G401 (cell line): ENCODE measurements around the gene SIX2. TPM values are rescaled to one million over a fixed set of nuclear protein-coding genes. Genes with fewer than 3 reads are reported as not detected.
"Not testable (repeated sequence)": the region's sequence is repeated elsewhere in the genome, so short reads cannot be mapped to it uniquely, and the experiment has no call there.

Source experiments
- DNase-seq: peaks from one replicate; pipeline ENCODE4 v3.0.0-alpha.2; 2015; ENCODE audit warnings: low spot score
- in situ Hi-C: cut with HindIII; loops from 2 replicates; pipeline ENCODE4 v1.10.0; 2016; ENCODE audit warnings: low sequenced_read_pairs, mixed read lengths
- total RNA-seq: library from RNA; depleted of rRNA; stranded (reverse); fragments of >200 nt; shearing (Covaris generic); gene quantifications from 2 replicates; pipeline ENCODE4 v1.2.3, GENCODE V29; 2014; rRNA removed

SIX2 gene
- total RNA-seq = not detected in 2 replicates

- in situ Hi-C loops = no loop called here
- DNase-seq = peak; percentile 2
Measured at GRCh38 chr2:45009303-45009927, at the start of gene SIX2. Gene SIX2 (minus strand): TSS chr2:45009452. CDS start chr2:45009110, 342 bp downstream.

GRCh38 chr2:45055162-45055605 lies 45.9 kb upstream of the SIX2 start:
- in situ Hi-C loops = no loop called here
- DNase-seq = no peak

DNA sequence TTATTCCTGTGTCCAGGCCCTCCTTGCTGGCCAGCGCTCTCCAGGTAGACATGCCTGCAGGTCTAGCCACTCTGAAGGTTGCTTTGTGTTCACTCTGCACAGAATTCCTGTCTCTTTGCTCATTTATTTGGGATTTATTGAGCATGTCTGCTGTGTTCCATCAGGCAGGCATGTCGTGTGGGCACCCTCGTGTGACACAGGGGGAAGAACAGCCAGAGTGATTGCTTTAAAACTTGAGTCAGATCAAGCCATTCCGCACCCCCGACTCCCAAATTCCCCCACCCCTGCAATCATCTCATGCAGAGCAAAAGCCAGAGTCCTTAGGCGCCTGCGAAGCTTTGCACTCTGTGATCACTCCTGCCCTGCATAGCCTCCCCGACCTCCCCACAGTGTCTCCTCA lies 44.7 kb upstream of the SIX2 start:
- in situ Hi-C loops = no loop called here

DNA sequence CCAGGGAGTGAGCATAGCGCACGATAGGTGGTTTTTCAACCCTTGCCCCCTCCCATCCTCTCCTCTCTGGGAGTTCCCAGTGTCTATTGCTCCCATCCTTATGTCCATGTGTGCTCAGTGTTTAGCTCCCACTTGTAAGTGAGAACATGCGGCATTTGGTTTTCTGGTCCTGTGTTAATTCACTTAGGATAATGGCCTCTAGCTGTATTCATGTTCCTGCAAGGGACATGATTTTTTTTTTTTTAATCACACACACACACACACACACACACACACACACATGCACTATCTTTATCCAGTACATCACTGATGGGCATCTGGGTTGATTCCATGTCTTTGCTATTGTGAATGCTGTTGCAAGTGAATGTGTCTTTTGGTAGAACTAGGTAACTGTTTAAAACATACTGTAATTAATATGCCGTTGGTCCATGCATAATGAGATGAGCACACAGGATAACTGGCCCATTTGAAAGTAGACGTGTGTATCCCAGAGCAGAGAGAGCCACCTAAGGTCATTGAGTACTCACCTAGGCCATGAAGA lies 43.2 kb upstream of the SIX2 start:
- no peak for DNase-seq
- in situ Hi-C loops = no loop called here

More for the DNA sequence above, 44.7 kb upstream of the SIX2 start:
- DNase-seq = no peak

GRCh38 chr2:45049569-45050336 lies 40.5 kb upstream of the SIX2 start:
- in situ Hi-C loops = no loop called here
- DNase-seq = no peak

DNA sequence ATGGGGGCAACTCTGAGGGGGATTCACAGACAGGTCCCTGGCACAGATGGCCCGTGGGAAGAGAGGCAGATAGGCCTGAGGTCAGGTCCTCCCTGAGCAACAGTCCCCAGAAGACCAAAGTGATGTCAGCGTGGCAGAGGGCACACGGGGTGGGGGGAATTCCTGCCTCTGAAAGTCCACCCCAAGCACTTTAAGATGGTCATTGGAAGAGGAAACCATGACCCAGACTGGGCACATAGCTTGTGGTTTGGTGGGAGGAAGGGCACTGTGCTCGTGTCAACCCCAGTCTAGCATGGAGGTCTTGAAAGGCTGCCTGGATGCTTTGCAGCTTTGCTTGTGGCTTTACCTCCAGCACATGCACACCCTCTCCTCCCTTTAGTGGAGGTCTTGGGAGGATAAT lies 38.0 kb upstream of the SIX2 start:
- in situ Hi-C loops = no loop called here
- DNase-seq = no peak

GRCh38 chr2:45046786-45047185 lies 37.5 kb upstream of the SIX2 start:
- DNase-seq = no peak
- in situ Hi-C loops = no loop called here

GRCh38 chr2:45045706-45046105 lies 36.5 kb upstream of the SIX2 start:
- in situ Hi-C loops = no loop called here
- DNase-seq = no peak

DNA sequence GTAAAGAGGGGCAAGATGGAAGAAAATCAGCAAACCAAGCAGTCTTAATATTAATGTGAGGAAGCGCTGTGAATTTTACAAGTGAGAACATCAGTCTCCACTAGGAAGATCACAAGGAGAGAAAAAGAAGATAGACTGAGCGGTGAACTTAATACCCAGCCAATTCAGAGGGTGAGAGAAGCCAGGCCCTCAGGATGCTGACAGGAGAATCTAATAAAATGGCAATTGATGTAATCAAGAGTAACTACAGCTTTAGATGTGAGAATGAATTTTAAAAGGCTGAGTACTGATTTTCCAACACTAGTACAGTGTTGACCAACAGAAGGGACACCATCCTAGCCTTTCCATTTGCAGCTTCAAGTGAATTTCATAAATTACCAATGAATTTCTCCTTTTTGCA lies 35.7 kb upstream of the SIX2 start:
- no peak for DNase-seq
- in situ Hi-C loops = no loop called here

DNA sequence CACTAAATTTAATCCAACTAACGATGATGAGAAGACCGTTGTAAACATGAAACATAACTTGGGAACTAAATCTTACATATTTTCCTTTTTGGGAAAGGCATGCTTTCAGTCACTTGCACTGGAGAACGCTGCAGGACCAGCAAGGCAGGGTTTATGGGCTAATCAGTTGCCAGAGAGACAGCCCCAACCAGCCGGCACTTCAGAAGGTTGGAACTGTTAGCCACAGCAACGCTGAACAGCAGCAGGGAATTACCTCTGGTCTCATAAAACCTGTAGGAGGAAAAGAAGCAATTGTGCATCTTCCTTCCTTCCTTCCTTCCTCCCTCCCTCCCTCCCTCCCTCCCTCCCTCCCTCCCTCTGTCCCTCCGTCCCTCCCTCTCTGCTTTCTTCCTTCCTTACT lies 33.9 kb upstream of the SIX2 start:
- DNase-seq = no peak
- in situ Hi-C loops = no loop called here

DNA sequence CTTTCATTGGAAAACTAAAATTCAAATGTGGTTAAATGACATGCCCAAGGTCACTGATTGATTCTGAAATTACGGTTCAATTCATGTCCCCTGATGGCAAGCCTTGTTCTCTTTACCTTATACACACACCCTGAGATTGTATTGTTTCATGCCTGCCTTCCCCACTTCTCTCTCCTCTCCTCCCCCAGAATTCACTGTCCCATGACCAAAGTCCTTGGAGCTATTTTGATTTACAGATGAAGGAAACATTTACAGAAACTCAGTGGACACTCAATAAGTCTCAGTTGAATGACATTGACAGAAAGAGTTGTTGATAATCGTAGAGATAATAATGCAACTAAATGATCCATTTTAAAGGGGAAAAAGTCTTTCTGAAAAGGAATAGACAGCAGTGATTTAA lies 33.1 kb upstream of the SIX2 start:
- in situ Hi-C loops = no loop called here
- no peak for DNase-seq

- in situ Hi-C loops = no loop called here
- DNase-seq = no peak
Measured at GRCh38 chr2:45040786-45041185, 31.5 kb upstream of the SIX2 start.

DNA sequence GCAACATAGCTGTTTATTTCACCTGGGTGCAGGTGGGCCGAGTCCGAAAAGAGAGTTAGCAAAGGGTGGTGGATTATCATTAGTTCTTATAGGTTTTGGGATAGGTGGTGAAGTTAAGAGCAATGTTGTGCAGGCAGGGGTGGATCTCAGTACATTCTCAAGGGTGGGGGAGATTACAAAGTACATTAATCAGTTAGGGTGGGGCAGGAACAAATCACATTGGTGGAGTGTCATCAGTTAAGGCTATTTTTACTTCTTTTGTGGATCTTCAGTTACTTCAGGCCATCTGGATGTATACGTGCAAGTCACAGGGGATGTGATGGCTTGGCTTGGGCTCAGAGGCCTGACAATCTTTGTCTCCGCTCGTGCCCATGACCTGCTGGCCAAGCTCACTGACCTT lies 30.6 kb upstream of the SIX2 start:
- in situ Hi-C loops, DNase-seq: not testable (repeated sequence)

- in situ Hi-C loops, DNase-seq: not testable (repeated sequence)
Measured at GRCh38 chr2:45038861-45039260, 29.6 kb upstream of the SIX2 start.

- DNase-seq = no peak
- in situ Hi-C loops = no loop called here
Measured at GRCh38 chr2:45033302-45033701, 24.1 kb upstream of the SIX2 start.

- in situ Hi-C loops = no loop called here
- DNase-seq = no peak
Measured at GRCh38 chr2:45031028-45031427, 21.8 kb upstream of the SIX2 start.

GRCh38 chr2:45030553-45030952 lies 21.3 kb upstream of the SIX2 start:
- in situ Hi-C loops = no loop called here
- no peak for DNase-seq

GRCh38 chr2:45029215-45029614 lies 20.0 kb upstream of the SIX2 start:
- DNase-seq = no peak
- in situ Hi-C loops = no loop called here

DNA sequence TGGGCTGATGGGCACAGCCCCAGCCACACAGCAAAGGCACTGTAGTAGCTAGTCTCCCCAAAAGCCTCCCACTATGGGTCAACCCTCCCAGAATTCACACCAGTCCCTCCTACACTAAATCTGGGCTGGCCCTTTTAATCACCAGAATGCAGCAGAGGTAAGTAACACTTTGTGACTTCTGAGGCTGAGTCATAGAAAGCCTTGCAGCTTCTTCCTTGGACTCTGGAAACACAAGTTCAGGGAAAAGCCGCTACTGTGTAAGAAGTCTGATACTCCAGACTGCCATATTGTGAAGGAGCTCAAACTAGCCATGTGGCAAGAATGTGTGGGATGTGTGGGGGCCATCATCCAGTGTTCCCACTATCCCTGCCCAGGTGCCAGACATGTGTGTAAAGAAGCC lies 19.0 kb upstream of the SIX2 start:
- DNase-seq = no peak

GRCh38 chr2:45026924-45027450 lies 17.7 kb upstream of the SIX2 start:
- no peak for DNase-seq
- in situ Hi-C loops = no loop called here

More for the DNA sequence above, 19.0 kb upstream of the SIX2 start:
- in situ Hi-C loops = no loop called here
